ENCODE data around the gene GUCY1A1.

DNA sequence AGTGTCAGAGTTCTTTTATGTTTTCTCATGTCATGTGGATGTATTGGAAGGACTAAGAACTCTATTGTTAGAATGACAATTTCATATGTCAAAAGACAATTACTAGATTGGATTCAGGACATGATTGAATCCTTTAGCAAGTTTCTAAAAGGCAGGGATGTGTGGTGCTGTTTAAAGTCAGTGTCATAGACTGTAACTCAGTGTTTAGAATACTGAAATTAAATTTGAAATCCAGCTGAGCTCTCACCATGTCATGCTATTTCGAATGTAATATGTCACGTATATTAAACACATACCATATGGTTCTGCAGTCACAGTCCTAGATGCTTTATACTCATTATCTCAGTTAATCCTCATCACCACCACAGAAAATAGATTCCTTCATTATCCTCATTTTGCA lies 100.0 kb downstream of the GUCY1A1 start:
- no peak for TF ChIP-seq SRF (IDR thresholded peaks at IDR 0.05; ENCODE audit: low read depth)
- no peak for TF ChIP-seq CTCF (IDR thresholded peaks at IDR 0.05 in 2 of 3, conservative IDR thresholded peaks at IDR 0.05 in 1 of 3; ENCODE audit: borderline replicate concordance in 1 of 3, insufficient read depth in 1 of 3, low read depth in 2 of 3, low read length in 2 of 3)
- TF ChIP-seq POLR2A (IDR thresholded peaks at IDR 0.05; ENCODE audit: borderline replicate concordance, extremely low read depth, insufficient read depth, insufficient read length) = no peak
- no peak for TF ChIP-seq POLR2AphosphoS5 (IDR thresholded peaks at IDR 0.05; ENCODE audit: low read depth, low read length)
- no peak for TF ChIP-seq RAD21 (IDR thresholded peaks at IDR 0.05; ENCODE audit: low read depth)

All from HCT116 (cell line).